Neuronal stem cell (in vitro differentiated cells): ENCODE measurements around the gene CLSTN3.

Experiments used
- DNase-seq: peaks from one replicate; pipeline ENCODE4 v3.0.0-alpha.2; 2013; ENCODE audit warnings: low spot score
- H2AFZ ChIP-seq: one replicate; pipeline ENCODE4 v1.6.1; 2013; ENCODE audit warnings: mild to moderate bottlenecking, low read length, inconsistent platforms
- H2AK5ac ChIP-seq: 2 replicates; pipeline ENCODE4 v1.6.1; 2013; ENCODE audit warnings: low read depth, mild to moderate bottlenecking, inconsistent platforms, low read length, moderate library complexity, mixed read lengths
- H2BK120ac ChIP-seq: 2 replicates; pipeline ENCODE4 v1.6.1; 2013; ENCODE audit warnings: low read depth, mild to moderate bottlenecking, inconsistent platforms, low read length, moderate library complexity, mixed read lengths
- H2BK12ac ChIP-seq: one replicate; pipeline ENCODE4 v1.6.1; 2013; ENCODE audit warnings: low read length, inconsistent platforms
- H2BK15ac ChIP-seq: 2 replicates; pipeline ENCODE4 v1.6.1; 2013; ENCODE audit warnings: mild to moderate bottlenecking, low read length, inconsistent platforms, mixed read lengths
- H2BK5ac ChIP-seq: one replicate; pipeline ENCODE4 v1.6.1; 2013; ENCODE audit warnings: inconsistent platforms, mild to moderate bottlenecking, low read length, moderate library complexity
- H3K14ac ChIP-seq: one replicate; pipeline ENCODE4 v1.6.1; 2013; ENCODE audit warnings: low read length, inconsistent platforms
- H3K18ac ChIP-seq: 2 replicates; pipeline ENCODE4 v1.6.1; 2013; ENCODE audit warnings: low read length, inconsistent platforms
- H3K23ac ChIP-seq: 2 replicates; pipeline ENCODE4 v1.6.1; 2013; ENCODE audit warnings: low read depth, mild to moderate bottlenecking, mixed read lengths, low read length, inconsistent platforms; ENCODE audit not compliant: poor library complexity
- H3K27ac ChIP-seq: replicated peaks from 3 replicates; pipeline ENCODE4 v1.5.1; 2013; ENCODE audit warnings: low read length, inconsistent platforms
- H3K27me3 ChIP-seq, 3 experiments: 2 replicates each; pipeline ENCODE4 v1.6.1; 2013; ENCODE audit warnings: low read length in 3 of 3, mild to moderate bottlenecking in 2 of 3, inconsistent platforms in 1 of 3, low read depth in 1 of 3, mixed read lengths in 1 of 3, moderate library complexity in 1 of 3; ENCODE audit not compliant: control insufficient read depth in 3 of 3, insufficient read depth in 3 of 3
- H3K36me3 ChIP-seq, 2 donors: replicated peaks in 1 of 2; 2 replicates each; pipeline ENCODE4 v1.6.1; 2013; ENCODE audit warnings: low read length in 2 of 2; ENCODE audit not compliant: control insufficient read depth in 2 of 2, insufficient read depth in 2 of 2
- H3K4ac ChIP-seq: 2 replicates; pipeline ENCODE4 v1.6.1; 2013; ENCODE audit warnings: inconsistent platforms, mild to moderate bottlenecking, low read length, moderate library complexity
- H3K4me1 ChIP-seq, 2 donors: 1 replicate in 1 of 2; 2 replicates in 1 of 2; pipeline ENCODE4 v1.6.1; 2013; ENCODE audit warnings: low read length in 2 of 2, low read depth in 1 of 2; ENCODE audit not compliant: control insufficient read depth in 2 of 2, insufficient read depth in 1 of 2
- H3K4me2 ChIP-seq: one replicate; pipeline ENCODE4 v1.6.1; 2013; ENCODE audit warnings: mild to moderate bottlenecking, low read length, inconsistent platforms; ENCODE audit not compliant: insufficient read depth, poor library complexity, severe bottlenecking
- H3K4me3 ChIP-seq, 2 donors: 2 replicates each; pipeline ENCODE4 v1.5.1; 2013; ENCODE audit warnings: low read length in 2 of 2, mild to moderate bottlenecking in 2 of 2, inconsistent platforms in 1 of 2, moderate library complexity in 1 of 2
- H3K79me1 ChIP-seq: one replicate; pipeline ENCODE4 v1.6.1; 2013; ENCODE audit warnings: low read depth, mild to moderate bottlenecking, inconsistent platforms, low read length, moderate library complexity
- H3K9ac ChIP-seq: one replicate; pipeline ENCODE4 v1.6.1; 2013; ENCODE audit warnings: mild to moderate bottlenecking, low read depth, low read length, inconsistent platforms; ENCODE audit not compliant: poor library complexity
- H3K9me3 ChIP-seq, 2 donors: replicated peaks in 1 of 2; 2 replicates each; pipeline versions ENCODE3 to v1.6.1; 2013; ENCODE audit warnings: low read length in 2 of 2, mild to moderate bottlenecking in 2 of 2, inconsistent platforms in 1 of 2, low read depth in 1 of 2, mixed read lengths in 1 of 2, moderate library complexity in 1 of 2; ENCODE audit not compliant: control insufficient read depth in 2 of 2, insufficient read depth in 1 of 2
- H4K8ac ChIP-seq: one replicate; pipeline ENCODE4 v1.6.1; 2013; ENCODE audit warnings: low read depth, mild to moderate bottlenecking, inconsistent platforms, low read length, moderate library complexity
- H4K91ac ChIP-seq: one replicate; pipeline ENCODE4 v1.6.1; 2013; ENCODE audit warnings: low read length, low read depth, mild to moderate bottlenecking, inconsistent platforms; ENCODE audit not compliant: poor library complexity
- WGBS, 2 donors: extraction: QIAGEN DNeasy Blood & Tissue Kit; methylation state at CpG; one replicate each; pipeline ENCODE4 v1.1.7; 2013; ENCODE audit warnings: missing lambda C conversion rate in 2 of 2, mixed read lengths in 1 of 2; ENCODE audit not compliant: insufficient read length in 2 of 2, insufficient replicate concordance in 1 of 2; ENCODE audit errors: extremely low coverage in 2 of 2; 5-methylcytosine and 5-hydroxymethylcytosine counted together

The CLSTN3 gene

DNA sequence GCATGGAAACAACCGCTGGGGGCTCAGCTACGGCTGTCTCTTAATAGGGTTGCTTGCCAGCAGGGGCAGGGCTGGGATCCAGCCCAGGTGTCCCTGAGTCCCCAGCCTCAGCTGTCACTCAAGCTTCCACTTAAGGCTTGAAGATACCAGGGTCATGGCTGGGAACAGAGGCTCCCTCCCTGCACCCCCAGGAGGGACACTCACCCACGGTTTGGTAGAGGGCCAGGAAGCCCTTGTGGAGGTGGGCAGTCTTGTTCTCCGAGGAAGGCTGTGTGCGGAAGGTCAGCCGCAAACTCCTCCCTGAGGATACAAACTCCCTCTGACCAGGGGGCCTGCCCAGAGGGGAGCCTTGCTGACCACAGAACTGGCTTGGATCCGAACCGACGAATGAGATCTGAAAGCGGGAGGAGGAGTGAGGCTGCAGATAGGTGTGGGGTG, 28.5 kb upstream of the CLSTN3 start:
- WGBS, 2 donors, result no CpG with 5 or more reads among the region's 10 CpGs
- Histone ChIP-seq H3K36me3 (peaks cover 7 to 53% of the 10 kb centered on the region in 2 donors), H3K4me1 (no peaks in the 10 kb centered on the region)

DNA sequence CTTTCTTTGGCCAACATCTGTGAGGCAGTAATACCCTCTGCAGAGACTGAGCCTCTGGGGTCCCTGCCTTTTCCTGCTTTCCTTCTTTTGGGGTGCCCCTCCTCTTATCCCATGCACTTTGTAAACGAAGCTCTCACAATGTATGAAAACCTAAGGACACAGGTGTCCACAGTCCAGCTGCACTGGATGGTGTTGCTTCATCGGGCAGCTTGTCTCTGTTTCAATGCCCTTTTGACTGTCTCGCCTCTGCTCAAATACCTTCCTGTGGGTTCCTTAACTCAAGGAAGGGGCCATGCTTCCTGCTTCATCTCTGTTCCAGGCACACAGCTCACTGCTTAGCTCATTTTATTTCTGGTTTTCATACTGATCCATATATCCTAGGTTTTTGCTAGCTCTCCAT, 27.6 kb upstream of the CLSTN3 start:
- Histone ChIP-seq H3K9ac (no peak overlapping the region), H3K9me3 (peaks cover 2 to 16% of the 10 kb centered on the region in 2 donors), H4K91ac (no peak overlapping the region), H3K4ac (no peak overlapping the region), H3K4me1 (no peaks in the 10 kb centered on the region), H3K4me2 (no peak overlapping the region), H4K8ac (no peak overlapping the region), H3K18ac (no peak overlapping the region), H3K23ac (no peak overlapping the region), H2BK5ac (no peak overlapping the region), H2AK5ac (no peak overlapping the region), H3K79me1 (no peaks in the 10 kb centered on the region), H2BK120ac (no peak overlapping the region), H3K4me3 (no peak overlapping the region), H3K27ac (no peak overlapping the region), H3K14ac (no peak overlapping the region), H3K36me3 (peaks cover 7 to 53% of the 10 kb centered on the region in 2 donors), H2AFZ (no peak overlapping the region), H3K27me3 (no peaks in the 10 kb centered on the region), H2BK12ac (no peak overlapping the region), H2BK15ac (no peak overlapping the region)
- WGBS, 2 donors, result no CpG with 5 or more reads among the region's 3 CpGs
- DNase-seq, result no peak

More for the DNA sequence above, 28.5 kb upstream of the CLSTN3 start:
- H4K91ac ChIP-seq, result no peak overlapping the region
- no peak overlapping the region for H2AFZ ChIP-seq
- H3K79me1 ChIP-seq, result no peaks in the 10 kb centered on the region
- no peak overlapping the region for H3K4me2 ChIP-seq
- H3K27ac ChIP-seq, result no peak overlapping the region
- no peak overlapping the region for H3K4ac ChIP-seq
- H3K9me3 ChIP-seq, result peaks cover 2 to 11% of the 10 kb centered on the region in 2 donors
- H3K14ac ChIP-seq, result no peak overlapping the region
- no peak overlapping the region for H3K9ac ChIP-seq
- H3K18ac ChIP-seq, result no peak overlapping the region
- H2AK5ac ChIP-seq, result no peak overlapping the region
- H4K8ac ChIP-seq, result no peak overlapping the region
- no peak overlapping the region for H2BK5ac ChIP-seq
- DNase-seq, result no peak
- H2BK120ac ChIP-seq, result no peak overlapping the region
- H3K27me3 ChIP-seq, result no peaks in the 10 kb centered on the region
- no peak overlapping the region for H2BK15ac ChIP-seq
- no peak overlapping the region for H2BK12ac ChIP-seq
- no peak overlapping the region for H3K4me3 ChIP-seq
- H3K23ac ChIP-seq, result no peak overlapping the region

GRCh38 chr12:7103837-7104584, 26.2 kb upstream of the CLSTN3 start:
- no peak overlapping the region for H2BK15ac ChIP-seq
- no peak overlapping the region for H3K27ac ChIP-seq
- no peak for DNase-seq
- H2BK120ac ChIP-seq, result no peak overlapping the region
- H2AFZ ChIP-seq, result no peak overlapping the region
- H3K14ac ChIP-seq, result no peak overlapping the region
- no CpG with 5 or more reads among the region's 14 CpGs for WGBS, 2 donors
- no peak overlapping the region for H2AK5ac ChIP-seq
- no peak overlapping the region for H3K18ac ChIP-seq
- no peak overlapping the region for H4K8ac ChIP-seq
- peaks cover under 1 to 2% of the 10 kb centered on the region in 2 donors for H3K4me1 ChIP-seq
- no peak overlapping the region for H4K91ac ChIP-seq
- no peak overlapping the region for H3K23ac ChIP-seq
- H3K4me2 ChIP-seq, result no peak overlapping the region
- peaks cover 2 to 16% of the 10 kb centered on the region in 2 donors for H3K9me3 ChIP-seq
- no peak overlapping the region for H2BK5ac ChIP-seq
- H3K9ac ChIP-seq, result no peak overlapping the region
- no peak overlapping the region for H3K4me3 ChIP-seq
- H3K79me1 ChIP-seq, result peaks cover 2% of the 10 kb centered on the region
- H3K27me3 ChIP-seq, result no peaks in the 10 kb centered on the region
- peaks cover 5 to 46% of the 10 kb centered on the region in 2 donors for H3K36me3 ChIP-seq
- no peak overlapping the region for H3K4ac ChIP-seq
- no peak overlapping the region for H2BK12ac ChIP-seq

- no peak overlapping the region for H3K23ac ChIP-seq
- H3K14ac ChIP-seq, result no peak overlapping the region
- H2AFZ ChIP-seq, result no peak overlapping the region
- H3K79me1 ChIP-seq, result peaks cover 2% of the 10 kb centered on the region
- whole genome bisulfite sequencing, 2 donors, result no CpG with 5 or more reads among the region's 1 CpG
- H3K36me3 ChIP-seq, result peaks cover 3 to 32% of the 10 kb centered on the region in 2 donors
- H2BK120ac ChIP-seq, result no peak overlapping the region
- no peak overlapping the region for H2BK5ac ChIP-seq
- peaks cover 2 to 8% of the 10 kb centered on the region in 2 donors for H3K4me1 ChIP-seq
- peaks cover 2 to 16% of the 10 kb centered on the region in 2 donors for H3K9me3 ChIP-seq
- H3K4me2 ChIP-seq, result no peak overlapping the region
- H3K9ac ChIP-seq, result no peak overlapping the region
- H4K91ac ChIP-seq, result no peak overlapping the region
- no peak overlapping the region for H3K4me3 ChIP-seq
- no peak overlapping the region for H3K4ac ChIP-seq
- H3K27ac ChIP-seq, result no peak overlapping the region
- no peak overlapping the region for H4K8ac ChIP-seq
- no peaks in the 10 kb centered on the region for H3K27me3 ChIP-seq
- H2AK5ac ChIP-seq, result no peak overlapping the region
- no peak overlapping the region for H2BK12ac ChIP-seq
- H2BK15ac ChIP-seq, result no peak overlapping the region
- DNase-seq, result no peak
- no peak overlapping the region for H3K18ac ChIP-seq
Observed at GRCh38 chr12:7106082-7106481, 24.1 kb upstream of the CLSTN3 start.
